HepG2 (cell line): Measurements from ENCODE around the gene DAAM2.

Experiments
- CTCF ChIP-seq: sonication (generic); formaldehyde crosslinking; IDR thresholded peaks from 2 replicates; pipeline ENCODE4 v1.5.0; 2020; ENCODE audit warnings: mild to moderate bottlenecking, missing genetic modification reagents, moderate library complexity
- EED ChIP-seq: sonication (generic); formaldehyde crosslinking; IDR thresholded peaks from 2 replicates; pipeline ENCODE4 v1.5.0; 2020; ENCODE audit warnings: mild to moderate bottlenecking, missing genetic modification reagents
- EP300 ChIP-seq, 3 experiments: sonication (generic) in 1 of 3; formaldehyde crosslinking in 1 of 3; IDR thresholded peaks; 2 replicates each; pipeline versions ENCODE4 v1.5.1 to v1.6.1; 2011 to 2020; ENCODE audit warnings: low read depth in 2 of 3, low read length in 2 of 3, borderline replicate concordance in 1 of 3, improper control_type of control experiment in 1 of 3, mild to moderate bottlenecking in 1 of 3, missing genetic modification reagents in 1 of 3, moderate library complexity in 1 of 3
- POLR2AphosphoS5 ChIP-seq: IDR thresholded peaks from 2 replicates; pipeline ENCODE4 v1.6.1; 2012; ENCODE audit warnings: low read depth, low read length
- TCF7L2 ChIP-seq: IDR thresholded peaks from 2 replicates; pipeline ENCODE4 v1.6.1; 2011; ENCODE audit warnings: mild to moderate bottlenecking, low read depth, low read length, moderate library complexity
- TRIM24 ChIP-seq: sonication (generic); formaldehyde crosslinking; IDR thresholded peaks from 2 replicates; pipeline ENCODE4 v1.8.0; 2022; ENCODE audit warnings: mild to moderate bottlenecking, missing genetic modification reagents
- ZNF24 ChIP-seq: fragments of 450-650 bp; IDR thresholded peaks from 2 replicates; pipeline ENCODE4 v1.6.1; 2017; ENCODE audit warnings: antibody characterized with exemption, mild to moderate bottlenecking

DNA sequence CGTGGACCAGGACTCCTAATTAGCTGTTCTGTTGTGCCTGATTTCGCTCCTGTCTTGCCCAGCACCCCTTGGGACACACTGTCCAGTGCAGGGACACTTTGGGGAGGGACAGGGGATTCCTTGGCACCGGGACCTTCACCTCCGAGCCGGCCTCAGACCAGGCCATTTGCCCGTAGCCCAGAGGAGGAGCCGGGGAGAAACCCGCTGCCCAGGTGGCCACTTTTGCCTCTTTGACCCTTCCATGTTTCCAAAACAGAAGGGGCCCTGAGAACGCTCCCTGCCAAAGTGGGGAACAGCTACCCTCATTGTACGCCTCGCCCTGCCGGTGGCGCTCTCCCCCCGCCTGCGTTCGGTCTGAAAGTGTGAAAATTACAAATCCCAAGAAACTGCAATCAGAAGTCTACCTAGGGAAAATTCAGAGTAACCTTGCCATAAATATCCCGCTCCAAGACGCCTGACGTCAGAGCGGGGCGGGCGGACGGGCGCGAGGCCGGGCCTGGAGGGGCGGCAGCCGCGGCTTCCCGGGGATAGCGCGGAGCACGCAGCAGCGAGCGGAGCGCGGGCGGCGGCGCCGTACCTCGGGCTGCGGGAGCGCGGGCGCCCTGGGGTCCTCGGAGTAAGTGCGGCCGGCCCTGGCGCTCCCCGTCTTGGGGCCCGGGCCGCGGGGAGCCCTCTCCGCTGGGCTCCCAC, at the start of gene DAAM2:
- no peak for TF ChIP-seq TCF7L2
- TF ChIP-seq EP300 (IDR thresholded peaks at IDR 0.05; ENCODE audit: low read depth in 2 of 2, low read length in 2 of 2), result no peak
- TF ChIP-seq EP300 (CRISPR knock-in tag; IDR thresholded peaks at IDR 0.05; ENCODE audit: borderline replicate concordance), result no peak
- no peak for TF ChIP-seq POLR2AphosphoS5
- TF ChIP-seq CTCF (CRISPR knock-in tag), result no peak
- TF ChIP-seq TRIM24 (CRISPR knock-in tag), result no peak
- no peak for TF ChIP-seq ZNF24
- TF ChIP-seq EED (CRISPR knock-in tag), result no peak
